Activated effector memory CD4-positive, alpha-beta T cell treated with anti-CD3 and anti-CD28 coated beads, Interleukin-2, amount 50 U/mL, for 16 hours (primary cell): ENCODE data around the gene NPTX1.

Experiments
- DNase-seq: peaks from one replicate; pipeline ENCODE4 v3.0.0-alpha.2; 2020

Gene NPTX1

DNA sequence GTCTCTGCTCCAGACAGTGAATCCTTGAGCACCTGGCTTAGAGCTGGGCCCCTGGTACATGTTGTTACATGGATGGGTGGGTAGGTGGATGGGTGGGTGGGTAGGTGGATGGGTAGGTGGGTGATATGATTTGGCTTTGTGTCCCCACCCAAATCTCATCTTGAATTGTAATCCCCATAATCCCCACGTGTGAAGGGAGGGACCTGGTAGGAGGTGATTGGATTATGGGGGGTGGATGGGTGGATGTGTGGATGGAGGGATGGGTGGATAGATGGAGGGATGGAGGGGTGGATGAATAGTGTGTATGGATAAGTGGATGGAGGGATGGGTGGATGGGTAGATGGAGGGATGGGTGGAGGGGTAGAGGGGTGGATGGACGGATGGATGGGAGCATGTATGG, 26.6 kb upstream of the NPTX1 start:
- no peak for DNase-seq

DNA sequence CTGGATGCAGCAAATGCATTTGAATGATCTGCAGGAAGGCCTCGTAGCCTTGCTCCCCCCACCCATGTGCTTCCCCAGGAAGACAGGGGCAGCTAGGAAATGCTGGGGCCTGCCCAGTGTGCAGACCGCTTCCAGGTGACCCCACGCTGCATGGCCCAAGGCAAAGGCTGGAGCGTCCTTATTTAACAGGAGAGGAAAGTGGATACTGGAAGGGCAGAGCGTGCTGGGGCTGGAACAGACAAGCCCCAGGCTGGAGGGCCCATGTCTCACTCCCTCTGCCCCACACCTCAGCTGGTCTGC, 26.1 kb upstream of the NPTX1 start:
- DNase-seq = no peak

DNA sequence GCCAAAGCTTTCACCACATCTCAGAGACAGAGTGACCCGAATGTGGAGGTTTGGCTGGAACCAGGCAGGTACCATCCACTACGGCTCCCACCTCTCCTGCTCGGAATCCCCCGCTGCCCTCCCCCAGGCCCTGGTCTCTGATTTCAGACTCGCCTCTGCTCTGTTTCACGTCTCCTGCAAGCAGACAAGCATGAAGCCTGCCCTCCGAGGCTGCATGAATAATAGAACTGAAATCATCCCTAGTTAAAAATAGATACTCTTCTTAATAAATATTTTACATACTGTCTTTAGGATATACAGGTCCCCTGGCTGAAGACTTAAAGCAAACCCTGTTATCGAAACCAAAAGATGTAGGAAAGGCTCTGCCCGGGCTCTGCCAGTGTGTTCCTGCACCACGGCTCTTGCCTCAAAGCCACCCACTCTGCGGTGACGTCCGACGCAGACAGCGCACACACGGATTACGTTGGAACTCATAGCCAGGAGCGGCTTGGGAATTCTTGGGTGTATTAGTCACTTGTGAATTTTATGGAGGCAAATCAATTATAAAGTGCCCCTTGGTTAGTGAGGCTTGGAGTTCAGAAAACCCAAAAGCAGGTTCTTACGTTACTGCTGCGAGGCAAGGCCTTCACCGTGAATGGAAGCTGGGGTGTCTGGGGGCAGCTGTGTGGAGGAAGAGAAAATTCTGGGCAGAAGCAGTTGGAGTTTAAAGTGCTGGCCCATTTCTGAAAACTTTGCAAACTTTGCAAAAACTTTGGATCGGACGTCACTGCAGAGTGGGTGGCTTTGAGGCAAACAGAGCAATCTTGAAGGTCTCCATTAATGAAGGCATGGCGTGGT, 25.6 kb upstream of the NPTX1 start:
- no peak for DNase-seq

DNA sequence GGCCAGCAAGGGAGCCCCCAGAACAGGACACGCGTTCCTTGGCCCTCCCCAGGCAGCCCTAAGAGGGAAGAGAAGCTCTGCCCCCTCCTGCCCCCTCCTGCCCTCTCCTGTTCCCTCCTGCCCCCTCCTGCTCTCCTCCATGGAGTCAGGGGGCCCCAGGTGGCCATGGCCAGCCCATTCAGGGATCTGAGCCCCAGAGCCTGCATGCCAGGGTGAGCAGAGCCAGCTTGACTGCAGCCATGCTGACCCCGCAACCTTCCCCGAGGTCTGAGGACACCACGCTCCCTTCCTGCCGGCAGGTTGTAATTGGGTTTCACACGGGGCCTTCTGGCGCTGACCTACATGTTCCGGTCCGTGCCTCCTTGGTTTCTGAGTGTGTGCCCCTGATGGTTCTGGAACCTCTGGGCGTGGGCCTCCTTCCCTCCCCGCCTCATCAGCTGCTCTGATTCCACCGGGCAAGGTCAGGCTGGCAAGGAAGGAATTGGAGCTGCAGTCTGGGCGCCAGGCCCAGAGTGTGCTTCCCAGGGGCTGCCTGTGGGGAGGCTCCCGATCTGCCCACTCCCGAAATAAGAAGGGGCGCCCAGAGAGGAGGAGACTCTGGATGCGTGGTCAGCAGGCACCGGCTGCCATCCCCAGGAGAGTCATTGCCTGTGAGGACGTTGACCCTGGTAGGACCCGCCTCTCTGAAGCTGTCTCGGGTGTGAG, 23.7 kb upstream of the NPTX1 start:
- no peak for DNase-seq

DNA sequence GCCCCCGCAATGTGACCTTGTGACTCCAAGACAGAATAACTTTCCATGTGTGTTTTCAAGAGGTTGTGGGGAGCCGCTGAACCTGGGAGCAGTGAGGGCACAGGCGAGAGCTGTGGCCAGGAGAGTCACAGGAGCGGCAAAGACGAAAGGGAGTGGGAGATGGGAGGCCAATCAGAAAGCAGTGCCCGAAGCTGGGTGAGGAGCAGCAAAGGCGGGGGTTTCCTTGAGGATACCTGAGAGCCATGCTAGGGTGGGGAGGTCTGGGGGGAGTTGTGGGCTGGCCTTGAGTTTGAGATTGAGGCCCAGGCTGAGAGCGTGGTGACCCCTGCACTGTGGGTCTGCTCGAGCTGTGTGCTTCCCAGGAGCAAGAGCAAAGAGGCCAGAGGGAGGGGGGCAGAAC, 23.2 kb upstream of the NPTX1 start:
- no peak for DNase-seq

DNA sequence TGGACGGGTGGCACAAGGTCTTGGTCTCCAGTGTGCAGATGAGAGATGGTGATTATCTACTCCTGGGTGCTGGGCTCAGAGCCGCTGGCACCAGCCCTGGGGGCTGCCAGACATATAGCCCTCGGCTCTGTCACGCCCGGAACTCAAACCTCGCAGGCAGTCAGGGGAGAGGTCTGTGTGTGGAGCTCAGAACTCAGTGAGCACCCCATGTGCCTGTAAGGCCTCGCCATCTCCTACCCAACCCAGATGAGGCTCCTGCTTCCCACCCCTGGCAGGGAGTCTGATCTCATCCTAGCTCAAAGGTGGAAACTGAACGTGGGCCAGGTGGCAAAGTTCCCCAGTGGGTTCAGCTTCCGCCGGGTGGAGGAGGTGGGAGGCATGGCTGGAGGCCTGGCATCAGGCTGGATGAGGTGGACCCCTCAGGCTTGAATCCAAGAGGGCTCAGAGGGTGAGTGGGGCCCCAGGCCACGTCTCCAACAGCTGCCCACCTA, 22.6 kb upstream of the NPTX1 start:
- no peak for DNase-seq

DNA sequence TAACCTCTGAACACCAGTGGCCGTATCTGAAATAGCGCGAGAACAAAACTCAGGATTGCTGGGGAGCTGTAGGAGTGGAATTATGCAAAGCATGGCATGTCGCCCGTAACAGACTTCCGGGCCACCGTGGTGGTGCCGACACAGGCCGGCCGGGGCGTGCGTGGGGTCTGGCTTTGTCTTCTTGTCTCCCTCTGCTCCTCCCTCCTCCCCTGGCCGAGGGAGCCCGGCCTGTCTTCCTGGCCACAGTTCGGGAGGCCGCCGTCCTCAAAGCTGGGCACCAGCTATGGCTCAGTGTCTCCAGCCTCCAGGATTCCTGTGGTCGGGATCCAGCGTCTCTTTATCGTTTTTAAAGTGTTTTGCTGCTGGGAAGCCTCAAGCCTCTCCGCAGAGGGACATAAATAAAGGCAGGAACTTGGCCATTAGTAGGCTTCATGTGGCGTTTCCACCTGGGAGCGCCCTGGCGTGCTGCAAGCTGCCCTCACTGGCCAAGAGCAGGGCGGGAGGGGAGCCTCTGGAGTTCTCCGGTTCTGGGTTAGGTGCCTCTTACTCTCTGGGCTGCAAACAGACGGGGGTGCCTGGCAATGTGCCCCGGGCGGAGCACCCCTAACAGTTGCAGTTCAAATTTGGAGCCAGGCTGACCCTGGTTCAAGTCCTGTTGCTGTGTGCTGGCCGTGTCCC, 22.0 kb upstream of the NPTX1 start:
- DNase-seq = no peak

DNA sequence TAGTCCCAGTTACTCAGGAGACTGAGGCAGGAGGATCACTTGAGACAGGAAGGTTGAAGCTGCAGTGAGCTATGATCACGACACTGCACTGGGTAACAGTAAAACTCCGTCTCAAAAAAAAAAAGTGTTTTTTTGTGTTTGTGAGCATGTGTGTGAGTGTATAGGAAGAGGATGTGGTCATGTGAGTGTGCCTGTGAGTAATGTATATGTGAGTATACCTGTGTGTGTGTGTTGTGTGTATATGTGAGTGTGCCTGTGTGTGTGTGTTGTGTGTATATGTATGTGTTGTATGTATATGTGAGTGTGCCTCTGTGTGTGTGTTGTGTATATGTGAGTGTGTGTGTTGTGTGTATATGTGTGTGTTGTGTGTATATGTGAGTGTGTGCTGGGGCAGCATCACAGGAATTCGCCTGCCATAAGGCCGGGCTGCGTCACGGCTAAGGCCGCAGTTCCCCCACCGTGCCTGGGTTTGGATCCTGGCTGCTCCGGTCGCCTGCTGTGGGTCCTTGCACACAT, 21.4 kb upstream of the NPTX1 start:
- DNase-seq = no peak

DNA sequence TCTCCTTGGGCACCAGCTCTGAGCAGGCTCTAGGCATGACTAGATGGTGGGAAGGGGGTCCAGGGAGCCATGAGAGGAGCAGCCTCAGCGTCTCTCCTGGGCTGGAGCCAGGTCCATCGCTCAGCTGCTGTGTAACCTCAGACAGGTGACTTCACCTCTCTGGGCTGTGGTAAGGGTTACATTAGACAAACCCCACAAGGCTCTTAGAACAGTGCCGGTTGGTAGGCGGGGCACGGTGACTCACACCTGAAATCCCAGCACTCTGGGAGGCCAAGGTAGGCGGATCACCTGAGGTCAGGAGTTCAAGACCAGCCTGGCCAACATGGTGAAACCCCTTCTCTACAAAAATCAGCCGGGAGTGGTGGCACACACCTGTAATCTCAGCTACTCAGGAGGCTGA, 18.1 kb upstream of the NPTX1 start:
- no peak for DNase-seq

DNA sequence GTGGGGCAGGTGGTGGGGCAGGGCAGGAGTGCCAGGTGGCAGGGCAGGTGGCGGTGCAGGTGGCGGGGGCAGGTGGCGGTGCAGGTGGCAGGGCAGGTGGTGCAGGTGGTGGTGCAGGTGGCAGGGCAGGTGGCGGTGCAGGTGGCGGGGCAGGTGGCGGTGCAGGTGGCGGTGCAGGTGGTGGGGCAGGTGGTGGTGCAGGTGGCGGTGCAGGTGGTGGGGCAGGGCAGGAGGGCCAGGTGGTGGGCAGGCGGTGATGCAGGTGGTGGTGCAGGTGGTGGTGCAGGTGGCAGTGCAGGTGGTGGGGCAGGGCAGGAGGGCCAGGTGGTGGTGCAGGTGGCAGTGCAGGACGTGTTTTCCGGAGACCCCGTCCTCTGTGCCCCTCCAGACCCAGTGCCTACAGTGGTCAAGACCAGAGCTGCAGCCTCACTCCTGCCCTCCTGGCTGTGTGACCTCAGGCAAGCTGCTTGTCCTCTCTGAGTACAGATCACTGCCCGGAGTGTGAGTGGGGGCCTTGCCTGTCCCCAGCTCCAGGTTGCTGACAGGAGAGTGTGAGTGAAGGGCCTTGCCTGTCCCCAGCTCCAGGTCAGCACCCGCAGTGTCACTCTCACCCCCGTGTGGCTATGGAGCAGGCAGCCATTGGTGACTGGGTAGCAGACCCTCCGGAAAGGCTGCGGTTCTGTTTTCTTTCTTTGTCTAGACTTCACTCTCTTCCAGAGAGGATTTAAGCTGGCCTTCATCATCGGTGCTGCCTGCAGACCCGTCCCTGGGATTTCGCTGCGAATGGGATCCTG, 16.1 kb upstream of the NPTX1 start:
- no peak for DNase-seq

DNA sequence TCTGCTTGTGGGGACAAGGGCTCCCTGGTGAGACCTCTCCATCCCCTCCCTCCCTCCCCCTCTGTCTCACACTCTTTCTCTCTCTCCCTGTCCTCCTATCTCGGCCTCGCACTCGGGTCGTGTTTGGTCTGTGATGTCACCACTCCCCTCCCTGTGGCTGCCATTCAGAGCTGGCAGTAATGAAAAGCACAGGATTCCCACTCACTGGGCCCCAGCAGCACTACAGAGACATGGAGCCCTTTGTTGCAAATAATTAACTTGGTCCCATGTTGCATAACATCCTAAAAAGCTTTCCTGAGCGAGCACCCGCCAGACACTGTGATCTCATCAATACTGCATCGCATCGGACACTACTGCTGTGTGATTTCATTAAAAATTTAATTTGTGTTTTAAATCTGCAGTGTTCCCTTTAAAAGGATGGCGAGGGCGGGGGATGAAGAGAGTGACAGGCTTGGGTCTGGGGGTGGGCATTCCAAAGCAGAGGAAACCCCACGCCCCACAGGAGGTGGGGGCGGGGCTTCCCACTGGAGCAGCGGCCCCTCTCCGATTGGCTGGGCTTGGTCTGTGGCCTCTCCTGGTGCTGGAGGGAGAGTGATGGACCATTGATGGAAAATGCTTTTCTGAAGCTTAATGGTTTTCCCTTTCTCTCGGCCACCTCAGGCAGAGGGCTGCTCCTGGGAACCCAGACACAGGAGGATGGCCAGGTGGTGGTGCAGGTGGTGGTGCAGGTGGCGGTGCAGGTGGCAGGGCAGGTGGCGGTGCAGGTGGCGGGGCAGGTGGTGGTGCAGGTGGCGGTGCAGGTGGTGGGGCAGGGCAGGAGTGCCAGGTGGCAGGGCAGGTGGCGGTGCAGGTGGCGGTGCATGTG, 15.3 kb upstream of the NPTX1 start:
- DNase-seq = no peak

DNA sequence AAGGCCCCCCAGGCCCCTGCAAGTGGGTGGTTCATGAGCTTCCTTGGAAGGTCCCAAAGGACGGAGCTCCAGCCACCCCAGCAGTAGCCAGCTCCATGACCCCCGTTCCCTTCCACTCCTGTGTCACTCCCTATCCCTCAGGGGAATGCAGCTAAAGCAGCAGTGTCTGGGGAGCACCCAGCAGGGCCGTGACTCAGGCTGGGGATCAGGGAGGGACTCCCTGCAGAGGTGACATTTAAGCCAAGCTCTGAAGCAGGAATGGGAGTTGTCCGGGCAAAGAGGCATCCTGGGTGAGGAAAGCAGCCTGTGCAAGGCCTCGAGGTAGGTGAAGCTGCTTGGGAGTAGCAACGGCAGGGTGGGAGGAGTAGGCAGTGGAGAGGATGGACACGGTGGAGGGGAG, 11.1 kb upstream of the NPTX1 start:
- DNase-seq = no peak

DNA sequence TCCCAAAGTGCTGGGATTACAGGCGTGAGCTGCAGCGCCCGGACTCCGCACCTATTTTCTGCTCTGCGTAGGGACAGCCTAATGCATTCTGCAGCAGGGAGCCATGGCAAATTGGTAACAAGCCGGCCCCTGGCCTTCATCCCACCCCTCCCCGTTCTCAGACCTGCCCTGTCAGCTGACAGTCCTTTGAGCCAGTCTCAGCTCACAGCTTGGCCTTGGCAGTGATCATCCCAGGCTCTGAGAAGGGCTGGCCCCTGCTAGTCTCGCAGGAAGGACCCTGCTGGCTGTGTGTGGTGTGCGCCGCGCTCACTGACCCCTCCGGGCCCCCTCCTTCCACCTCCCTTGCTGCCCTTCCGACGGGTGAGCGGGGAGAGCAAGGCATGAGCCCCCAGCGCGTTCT, 10.3 kb upstream of the NPTX1 start:
- no peak for DNase-seq

DNA sequence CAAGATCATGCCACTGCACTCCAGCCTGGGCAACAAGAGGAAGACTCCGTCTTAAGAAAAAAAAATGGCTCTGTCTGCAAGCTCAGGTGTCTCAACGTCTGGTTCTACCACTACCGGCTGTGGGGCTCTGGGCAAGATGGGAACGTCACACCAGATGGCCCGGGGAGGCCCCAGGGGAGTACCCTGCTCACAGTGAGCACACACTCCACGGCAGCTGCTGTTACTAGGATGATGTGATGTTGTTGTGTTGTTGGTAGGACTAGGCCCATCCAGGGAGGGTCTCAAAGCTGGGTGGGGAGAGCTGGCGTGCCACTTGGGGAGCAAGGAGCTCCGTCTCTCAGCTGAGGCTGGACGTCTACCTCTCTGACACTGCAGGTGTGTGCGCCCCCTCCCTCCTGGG, 9.4 kb upstream of the NPTX1 start:
- DNase-seq = no peak

DNA sequence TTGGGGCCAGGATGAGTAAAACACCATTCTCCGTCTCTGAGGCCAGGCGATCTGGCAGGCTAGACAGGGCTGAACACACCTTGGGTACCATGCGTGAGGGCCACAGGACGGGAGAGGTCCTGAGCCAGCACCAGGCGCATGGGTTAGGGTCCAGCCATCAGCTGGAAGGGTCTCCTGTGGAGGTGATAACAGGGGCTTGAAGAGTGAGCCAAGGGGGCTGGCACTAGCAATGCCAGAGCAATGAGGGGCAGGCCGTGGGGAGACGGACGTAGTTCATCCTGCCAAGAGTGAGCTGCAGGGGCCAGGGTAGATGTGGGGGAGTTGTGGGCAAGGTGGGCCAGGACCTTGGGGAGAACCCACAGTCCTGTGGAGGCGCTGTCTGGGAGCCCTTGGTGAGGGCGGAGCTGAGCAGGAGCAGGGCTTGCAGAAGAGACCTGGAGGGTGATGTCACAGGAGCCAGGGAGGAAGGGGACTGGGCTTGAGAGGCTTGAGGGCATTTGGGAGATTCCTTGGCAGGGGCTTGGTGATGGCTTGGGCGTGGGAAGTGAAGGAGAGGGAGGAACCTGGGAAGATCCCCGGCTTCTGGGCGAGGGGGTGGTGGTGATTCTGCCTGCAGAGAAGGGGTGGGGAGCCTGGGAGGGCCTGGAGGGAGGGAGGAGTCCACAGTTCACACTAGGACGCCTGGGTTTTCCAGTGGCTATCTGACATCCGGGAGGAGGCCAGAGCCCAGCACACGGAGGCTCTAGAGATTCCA, 6.3 kb upstream of the NPTX1 start:
- no peak for DNase-seq

DNA sequence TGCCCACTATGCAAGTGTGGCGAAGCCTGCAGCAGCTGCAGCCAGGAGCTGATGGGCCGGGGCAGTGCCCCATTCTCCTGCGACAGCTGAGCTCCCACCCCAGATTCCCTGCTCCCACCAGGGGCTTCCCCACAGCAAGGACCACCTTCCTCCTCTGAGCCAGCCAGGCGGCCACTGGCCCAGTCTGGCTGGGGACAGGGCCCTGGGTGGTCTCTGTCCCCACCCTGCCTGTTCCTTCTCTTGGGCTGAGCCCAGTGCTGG, 5.6 kb upstream of the NPTX1 start:
- no peak for DNase-seq

DNA sequence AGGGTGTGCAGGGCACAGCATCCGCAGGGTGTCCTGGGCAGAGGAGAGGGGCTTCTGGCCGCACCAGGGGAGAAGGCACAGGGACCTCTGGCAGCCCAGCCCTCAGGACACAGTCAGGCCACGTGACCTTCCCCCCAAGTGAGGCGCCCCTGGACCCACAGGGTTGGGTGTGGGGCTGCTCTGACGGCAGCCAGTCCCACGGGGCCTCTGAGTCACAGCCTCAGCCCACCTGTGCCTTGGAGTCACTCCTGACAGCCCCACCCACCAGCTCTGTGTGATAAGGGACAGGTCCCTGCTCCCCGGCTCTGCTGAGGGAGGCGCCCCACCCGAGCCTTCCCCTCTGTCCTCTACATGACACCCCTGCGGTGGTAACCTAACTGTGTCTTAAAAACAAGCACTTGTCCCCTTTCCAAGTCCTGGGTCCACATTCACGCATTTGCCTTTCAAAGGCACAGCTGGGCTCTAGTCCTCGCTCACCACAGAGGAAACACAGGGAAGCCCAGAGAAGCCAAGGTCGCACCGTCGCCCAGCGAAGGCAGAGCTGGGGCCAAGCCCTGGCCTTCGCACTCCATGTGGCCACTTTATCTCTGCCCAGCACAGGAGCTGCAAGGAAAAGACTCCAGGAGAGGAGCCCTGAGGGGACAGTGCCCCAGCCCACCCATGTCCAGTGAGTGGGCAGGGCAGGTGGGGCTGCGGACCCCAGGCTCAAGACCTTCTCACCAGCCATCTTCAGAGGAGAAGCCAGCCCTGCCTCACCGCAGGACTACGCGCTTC, 5.1 kb upstream of the NPTX1 start:
- no peak for DNase-seq

DNA sequence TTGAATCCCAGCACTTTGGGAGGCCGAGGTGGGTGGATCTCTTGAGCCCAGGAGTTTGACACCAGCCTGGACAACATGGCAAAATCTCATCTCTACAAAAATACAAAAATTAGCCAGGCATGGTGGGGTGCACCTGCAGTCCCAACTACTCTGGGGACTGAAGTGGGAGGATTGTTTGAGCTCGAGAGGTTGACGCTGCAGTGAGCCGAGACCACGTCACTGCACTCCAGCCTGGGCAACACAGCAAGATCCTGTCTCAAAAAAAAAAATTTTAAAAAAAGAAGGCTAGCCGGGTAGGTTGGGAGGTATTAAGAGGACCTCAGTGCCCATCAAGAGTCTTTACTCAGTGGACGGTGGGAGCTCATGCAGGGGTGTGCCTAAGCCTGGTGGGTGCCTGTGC, 3.8 kb upstream of the NPTX1 start:
- DNase-seq = no peak

DNA sequence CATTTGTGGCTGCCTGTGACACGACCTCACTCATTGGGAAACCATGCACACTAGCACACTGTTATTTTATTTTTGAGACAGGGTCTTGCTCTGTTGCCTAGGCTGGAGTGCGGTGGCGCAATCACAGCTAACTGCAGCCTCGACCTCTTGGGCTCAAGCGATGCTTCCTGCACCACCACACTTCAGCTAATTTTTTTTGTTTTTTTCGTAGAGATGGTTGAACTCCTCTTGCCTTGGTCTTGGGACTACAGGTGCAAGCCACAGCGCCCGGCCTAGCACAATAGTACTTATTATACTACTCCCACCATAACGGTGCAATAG, 2.8 kb upstream of the NPTX1 start:
- DNase-seq = no peak

DNA sequence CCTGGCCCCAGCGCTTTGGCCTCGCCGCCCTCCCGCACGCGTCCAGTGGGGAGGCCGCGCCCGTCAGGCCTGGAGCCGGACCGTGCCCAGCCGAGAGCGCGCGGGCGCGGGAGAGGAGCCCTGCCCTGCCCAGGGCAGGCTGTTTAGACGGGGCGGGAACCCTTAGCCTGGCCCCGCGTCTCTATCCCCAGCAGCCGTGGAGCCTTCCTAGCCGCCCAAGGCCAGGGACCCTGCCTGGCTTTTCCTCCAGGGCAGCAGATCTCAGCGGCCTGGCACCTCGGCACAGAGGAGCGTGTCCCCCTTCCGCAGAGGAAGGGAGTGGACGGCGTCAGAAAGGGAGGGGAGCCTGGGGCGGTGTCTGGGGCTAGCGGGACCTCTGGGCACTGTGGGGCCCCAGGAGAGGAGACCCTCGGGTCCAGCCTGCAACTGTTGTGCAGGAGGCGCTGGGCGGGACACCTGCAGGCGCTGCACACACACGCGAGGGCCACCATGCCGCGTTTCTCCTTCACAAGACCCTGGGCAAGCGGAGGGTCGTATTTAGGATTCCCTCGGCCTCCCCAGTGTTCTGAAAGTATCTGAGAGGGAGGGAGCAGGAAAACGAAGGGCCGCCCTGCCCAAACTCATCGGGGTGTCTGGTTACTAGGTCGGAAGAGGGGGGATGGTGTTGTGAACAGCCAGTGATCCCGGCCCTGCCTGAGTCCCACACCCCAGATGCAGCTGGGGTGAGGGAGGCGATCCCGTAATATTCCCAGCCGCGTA, 2.3 kb upstream of the NPTX1 start:
- DNase-seq = no peak
